ENCODE data around the gene CBX4.

Gene CBX4

GRCh38 chr17:79811011-79811867 lies 28.0 kb downstream of the CBX4 start:
- Mint-ChIP-seq H3K4me3 (no peak overlapping the region), H3K27me3 (peaks cover 36% of the 10 kb centered on the region), H3K4me1 (peaks cover 13% of the 10 kb centered on the region), H3K36me3 (no peaks in the 10 kb centered on the region), H3K27ac (peak overlapping the region; percentile 47), H3K9me3 (no peaks in the 10 kb centered on the region)
- ATAC-seq (ENCODE audit: low read depth): peak; percentile 16
- DNase-seq (ENCODE audit: low spot score in 2 of 2): no peak

- Mint-ChIP-seq H3K9me3 (no peaks in the 10 kb centered on the region), H3K4me3 (peak overlapping the region; percentile 50), H3K4me1 (peaks cover 17% of the 10 kb centered on the region), H3K36me3 (no peaks in the 10 kb centered on the region), H3K27me3 (peaks cover 38% of the 10 kb centered on the region), H3K27ac (peak overlapping the region; percentile 24)
- DNase-seq (ENCODE audit: low spot score in 2 of 2) (no peak), ATAC-seq (ENCODE audit: low read depth) (peak; percentile 61)
These were observed 28.9 kb downstream of the CBX4 start for GRCh38 chr17:79810130-79811010.

GRCh38 chr17:79809530-79810129 lies 29.6 kb downstream of the CBX4 start:
- no peak for ATAC-seq (ENCODE audit: low read depth)
- Mint-ChIP-seq H3K4me3 (no peak overlapping the region), H3K27ac (no peak overlapping the region), H3K4me1 (peaks cover 18% of the 10 kb centered on the region), H3K27me3 (peaks cover 41% of the 10 kb centered on the region), H3K36me3 (peaks cover under 1% of the 10 kb centered on the region), H3K9me3 (peaks cover 1% of the 10 kb centered on the region)
- no peak for DNase-seq (ENCODE audit: low spot score in 2 of 2)

GRCh38 chr17:79808763-79809529 lies 30.3 kb downstream of the CBX4 start:
- Mint-ChIP-seq H3K4me3 (no peak overlapping the region), H3K27ac (peak overlapping the region; percentile 38), H3K4me1 (peaks cover 16% of the 10 kb centered on the region), H3K9me3 (peaks cover 2% of the 10 kb centered on the region), H3K36me3 (peaks cover 4% of the 10 kb centered on the region), H3K27me3 (peaks cover 38% of the 10 kb centered on the region)
- no peak for DNase-seq (ENCODE audit: low spot score in 2 of 2)
- ATAC-seq (ENCODE audit: low read depth): peak; percentile 25

GRCh38 chr17:79806863-79807720 lies 32.1 kb downstream of the CBX4 start:
- Mint-ChIP-seq H3K27ac (no peak overlapping the region), H3K4me3 (no peak overlapping the region), H3K9me3 (peaks cover 2% of the 10 kb centered on the region), H3K27me3 (peaks cover 36% of the 10 kb centered on the region), H3K36me3 (peaks cover 4% of the 10 kb centered on the region), H3K4me1 (peaks cover 14% of the 10 kb centered on the region)
- ATAC-seq (ENCODE audit: low read depth) (no peak), DNase-seq (ENCODE audit: low spot score in 2 of 2) (no peak)

- no peak overlapping the region for H3K4me3 Mint-ChIP-seq
- H3K4me1 Mint-ChIP-seq: peaks cover 11% of the 10 kb centered on the region
- peaks cover 39% of the 10 kb centered on the region for H3K27me3 Mint-ChIP-seq
- DNase-seq (ENCODE audit: low spot score in 2 of 2) (no peak), ATAC-seq (ENCODE audit: low read depth) (no peak)
- H3K36me3 Mint-ChIP-seq: peaks cover 4% of the 10 kb centered on the region
- H3K27ac Mint-ChIP-seq: no peak overlapping the region
- peaks cover 2% of the 10 kb centered on the region for H3K9me3 Mint-ChIP-seq
These were observed 32.8 kb downstream of the CBX4 start for GRCh38 chr17:79806446-79806760.

GRCh38 chr17:79804856-79805696 lies 34.2 kb downstream of the CBX4 start:
- peaks cover 39% of the 10 kb centered on the region for H3K27me3 Mint-ChIP-seq
- no peak overlapping the region for H3K4me3 Mint-ChIP-seq
- DNase-seq (ENCODE audit: low spot score in 2 of 2) (no peak), ATAC-seq (ENCODE audit: low read depth) (no peak)
- peaks cover 14% of the 10 kb centered on the region for H3K4me1 Mint-ChIP-seq
- peaks cover 4% of the 10 kb centered on the region for H3K36me3 Mint-ChIP-seq
- H3K9me3 Mint-ChIP-seq: peaks cover 2% of the 10 kb centered on the region
- peak overlapping the region; percentile 82 for H3K27ac Mint-ChIP-seq

- peak overlapping the region; percentile 59 for H3K4me3 Mint-ChIP-seq
- H3K27me3 Mint-ChIP-seq: peaks cover 45% of the 10 kb centered on the region
- H3K36me3 Mint-ChIP-seq: peaks cover 7% of the 10 kb centered on the region
- H3K27ac Mint-ChIP-seq: peak overlapping the region; percentile 82
- ATAC-seq (ENCODE audit: low read depth): peak; percentile 88
- H3K4me1 Mint-ChIP-seq: peaks cover 20% of the 10 kb centered on the region
- peaks cover 5% of the 10 kb centered on the region for H3K9me3 Mint-ChIP-seq
- peak; percentile 52 to 60 for DNase-seq (ENCODE audit: low spot score in 2 of 2)
These were observed 35.0 kb downstream of the CBX4 start for GRCh38 chr17:79803997-79804855.

- Mint-ChIP-seq H3K27me3 (peaks cover 38% of the 10 kb centered on the region), H3K9me3 (peaks cover 5% of the 10 kb centered on the region), H3K36me3 (peaks cover 7% of the 10 kb centered on the region), H3K27ac (peak overlapping the region; percentile 31), H3K4me1 (peaks cover 18% of the 10 kb centered on the region), H3K4me3 (no peak overlapping the region)
- ATAC-seq (ENCODE audit: low read depth) (no peak), DNase-seq (ENCODE audit: low spot score in 2 of 2) (no peak)
These were observed 35.7 kb downstream of the CBX4 start for GRCh38 chr17:79803421-79803996.

GRCh38 chr17:79802736-79803420 lies 36.4 kb downstream of the CBX4 start:
- H3K27ac Mint-ChIP-seq: no peak overlapping the region
- peaks cover 20% of the 10 kb centered on the region for H3K4me1 Mint-ChIP-seq

More at GRCh38 chr17:79802736-79803420, 36.4 kb downstream of the CBX4 start:
- peaks cover 39% of the 10 kb centered on the region for H3K27me3 Mint-ChIP-seq
- DNase-seq (ENCODE audit: low spot score in 2 of 2) (no peak), ATAC-seq (ENCODE audit: low read depth) (no peak)
- H3K9me3 Mint-ChIP-seq: peaks cover 5% of the 10 kb centered on the region
- H3K36me3 Mint-ChIP-seq: peaks cover 7% of the 10 kb centered on the region
- no peak overlapping the region for H3K4me3 Mint-ChIP-seq

Data from memory B cell (primary cell).